Gastrocnemius medialis (tissue), 4 donors: ENCODE measurements around the gene KDM4C.

Experiments
- POLR2A ChIP-seq, 2 donors: fragments of 450-650 bp; IDR thresholded peaks; one replicate each; pipeline ENCODE4 v1.6.1; 2017; ENCODE audit warnings: antibody characterized with exemption in 2 of 2, mild to moderate bottlenecking in 2 of 2, moderate library complexity in 2 of 2
- TF ChIP-seq, protein P1 (sequence below), 5 experiments: fragments of 450-650 bp in 3 of 5; fragments of 200-600 bp in 2 of 5; sonication (generic) in 2 of 5; IDR thresholded peaks in 4 of 5; conservative IDR thresholded peaks in 1 of 5; 1 replicate in 4 of 5; 2 replicates in 1 of 5; pipeline ENCODE4 v1.5.1; 2016 to 2019; ENCODE audit warnings: antibody characterized with exemption in 5 of 5, mild to moderate bottlenecking in 3 of 5, moderate library complexity in 3 of 5

DNA sequence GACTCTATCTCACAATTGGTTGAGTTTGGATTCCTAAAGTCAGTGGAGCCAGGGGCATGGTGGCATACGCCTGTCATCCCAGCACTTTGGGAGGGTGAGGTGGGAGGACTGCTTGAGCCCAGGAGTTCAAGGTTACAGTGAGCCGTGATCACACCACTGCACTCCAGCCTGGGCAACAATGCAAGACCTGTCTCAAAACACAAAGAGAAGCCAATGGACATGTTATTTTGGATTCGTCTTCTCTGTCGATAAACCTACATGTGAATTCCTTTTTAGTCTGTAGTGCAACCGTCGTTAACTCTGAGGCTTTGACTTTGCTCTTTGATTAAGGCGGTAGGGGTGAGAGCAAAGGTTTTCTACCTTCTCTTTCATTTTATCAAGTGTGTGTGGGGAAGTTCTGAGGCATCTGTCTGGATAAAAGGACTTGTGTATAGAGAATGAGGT is 142.7 kb downstream of the KDM4C start:
- TF ChIP-seq, protein P1, sequence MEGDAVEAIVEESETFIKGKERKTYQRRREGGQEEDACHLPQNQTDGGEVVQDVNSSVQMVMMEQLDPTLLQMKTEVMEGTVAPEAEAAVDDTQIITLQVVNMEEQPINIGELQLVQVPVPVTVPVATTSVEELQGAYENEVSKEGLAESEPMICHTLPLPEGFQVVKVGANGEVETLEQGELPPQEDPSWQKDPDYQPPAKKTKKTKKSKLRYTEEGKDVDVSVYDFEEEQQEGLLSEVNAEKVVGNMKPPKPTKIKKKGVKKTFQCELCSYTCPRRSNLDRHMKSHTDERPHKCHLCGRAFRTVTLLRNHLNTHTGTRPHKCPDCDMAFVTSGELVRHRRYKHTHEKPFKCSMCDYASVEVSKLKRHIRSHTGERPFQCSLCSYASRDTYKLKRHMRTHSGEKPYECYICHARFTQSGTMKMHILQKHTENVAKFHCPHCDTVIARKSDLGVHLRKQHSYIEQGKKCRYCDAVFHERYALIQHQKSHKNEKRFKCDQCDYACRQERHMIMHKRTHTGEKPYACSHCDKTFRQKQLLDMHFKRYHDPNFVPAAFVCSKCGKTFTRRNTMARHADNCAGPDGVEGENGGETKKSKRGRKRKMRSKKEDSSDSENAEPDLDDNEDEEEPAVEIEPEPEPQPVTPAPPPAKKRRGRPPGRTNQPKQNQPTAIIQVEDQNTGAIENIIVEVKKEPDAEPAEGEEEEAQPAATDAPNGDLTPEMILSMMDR (IDR thresholded peaks at IDR 0.05 in 4 of 5, conservative IDR thresholded peaks at IDR 0.05 in 1 of 5): no peak
- no peak for TF ChIP-seq POLR2A (IDR thresholded peaks at IDR 0.05)
